Mesenchymal stem cell (in vitro differentiated cells and primary cell): Measurements from ENCODE around the gene ULK4.

Source experiments
- DNase-seq: peaks from one replicate; pipeline ENCODE4 v3.0.0-alpha.2; 2013
- H2AFZ ChIP-seq: one replicate; pipeline ENCODE4 v1.6.1; 2013; ENCODE audit warnings: low read depth, mild to moderate bottlenecking, control low read depth, inconsistent platforms, low read length, moderate library complexity
- H2AK5ac ChIP-seq: 2 replicates; pipeline ENCODE4 v1.6.1; 2013; ENCODE audit warnings: low read length, moderate library complexity, mild to moderate bottlenecking, inconsistent platforms; ENCODE audit not compliant: severe bottlenecking
- H2BK120ac ChIP-seq: one replicate; pipeline ENCODE4 v1.6.1; 2013; ENCODE audit warnings: low read depth, mild to moderate bottlenecking, inconsistent platforms, low read length, moderate library complexity
- H2BK12ac ChIP-seq, 2 experiments: one replicate each; pipeline ENCODE4 v1.6.1; 2013; ENCODE audit warnings: inconsistent platforms in 2 of 2, low read length in 2 of 2, mild to moderate bottlenecking in 2 of 2, moderate library complexity in 2 of 2, control low read depth in 1 of 2
- H2BK15ac ChIP-seq: one replicate; pipeline ENCODE4 v1.6.1; 2013; ENCODE audit warnings: mild to moderate bottlenecking, low read depth, inconsistent platforms; ENCODE audit not compliant: poor library complexity, severe bottlenecking
- H2BK5ac ChIP-seq: 2 replicates; pipeline ENCODE4 v1.6.1; 2013; ENCODE audit warnings: low read depth, mild to moderate bottlenecking, low read length, control low read depth, inconsistent platforms; ENCODE audit not compliant: poor library complexity, severe bottlenecking
- H3K14ac ChIP-seq, 2 experiments: one replicate each; pipeline ENCODE4 v1.6.1; 2013; ENCODE audit warnings: inconsistent platforms in 2 of 2, low read length in 2 of 2, control low read depth in 1 of 2, mild to moderate bottlenecking in 1 of 2, moderate library complexity in 1 of 2
- H3K18ac ChIP-seq, 2 experiments: one replicate each; pipeline ENCODE4 v1.6.1; 2013; ENCODE audit warnings: inconsistent platforms in 2 of 2, low read length in 2 of 2, control low read depth in 1 of 2, low read depth in 1 of 2, mild to moderate bottlenecking in 1 of 2
- H3K23ac ChIP-seq, 2 experiments: one replicate each; pipeline ENCODE4 v1.6.1; 2013; ENCODE audit warnings: inconsistent platforms in 2 of 2, low read length in 2 of 2, mild to moderate bottlenecking in 2 of 2, moderate library complexity in 2 of 2, control low read depth in 1 of 2
- H3K27ac ChIP-seq: 2 replicates; pipeline ENCODE4 v1.5.1; 2013; ENCODE audit warnings: mild to moderate bottlenecking, moderate library complexity, low read length, control low read depth, inconsistent platforms; ENCODE audit not compliant: poor library complexity, severe bottlenecking
- H3K27me3 ChIP-seq, 2 experiments: 2 replicates each; pipeline versions ENCODE4 v1.6.1 to v1.7.0; 2013; ENCODE audit warnings: low read length in 2 of 2, mild to moderate bottlenecking in 2 of 2, moderate library complexity in 2 of 2, control low read depth in 1 of 2, inconsistent platforms in 1 of 2; ENCODE audit not compliant: control insufficient read depth in 1 of 2, insufficient read depth in 1 of 2
- H3K36me3 ChIP-seq, 2 experiments: 2 replicates each; pipeline versions ENCODE4 v1.6.1 to v1.7.0; 2013; ENCODE audit warnings: low read length in 2 of 2, control low read depth in 1 of 2, inconsistent platforms in 1 of 2, low read depth in 1 of 2, mild to moderate bottlenecking in 1 of 2; ENCODE audit not compliant: insufficient read depth in 2 of 2, control insufficient read depth in 1 of 2
- H3K4ac ChIP-seq, 2 experiments: one replicate each; pipeline ENCODE4 v1.6.1; 2013; ENCODE audit warnings: inconsistent platforms in 2 of 2, low read length in 2 of 2, mild to moderate bottlenecking in 2 of 2, moderate library complexity in 2 of 2, control low read depth in 1 of 2, low read depth in 1 of 2
- H3K4me1 ChIP-seq: 2 replicates; pipeline ENCODE4 v1.6.1; 2013; ENCODE audit warnings: low read depth, low read length, control low read depth; ENCODE audit not compliant: control insufficient read depth, insufficient read depth
- H3K4me2 ChIP-seq: 2 replicates; pipeline ENCODE4 v1.6.1; 2013; ENCODE audit warnings: low read length, mild to moderate bottlenecking, inconsistent platforms; ENCODE audit not compliant: poor library complexity, severe bottlenecking
- H3K4me3 ChIP-seq, 2 experiments: 2 replicates each; pipeline versions ENCODE4 v1.5.1 to v1.7.0; 2013; ENCODE audit warnings: low read length in 2 of 2, mild to moderate bottlenecking in 2 of 2, control low read depth in 1 of 2, low read depth in 1 of 2; ENCODE audit not compliant: insufficient read depth in 1 of 2
- H3K79me1 ChIP-seq: replicated peaks from 2 replicates; pipeline ENCODE4 v1.6.1; 2013; ENCODE audit warnings: mild to moderate bottlenecking, control low read depth, low read length, inconsistent platforms; ENCODE audit not compliant: poor library complexity, severe bottlenecking
- H3K9ac ChIP-seq: 2 replicates; pipeline ENCODE4 v1.7.0; 2013; ENCODE audit warnings: mild to moderate bottlenecking, low read length, moderate library complexity
- H3K9me3 ChIP-seq: 2 replicates; pipeline ENCODE4 v1.7.0; 2013; ENCODE audit warnings: mild to moderate bottlenecking, low read length; ENCODE audit not compliant: control insufficient read depth
- H4K8ac ChIP-seq: one replicate; pipeline ENCODE4 v1.6.1; 2013; ENCODE audit warnings: inconsistent platforms, mild to moderate bottlenecking, low read length, moderate library complexity
- H4K91ac ChIP-seq: one replicate; pipeline ENCODE4 v1.6.1; 2013; ENCODE audit warnings: mild to moderate bottlenecking, low read length, inconsistent platforms
- WGBS: methylation state at CpG from one replicate; pipeline ENCODE4 v1.1.7; 2013; ENCODE audit warnings: mixed read lengths; 5-methylcytosine and 5-hydroxymethylcytosine counted together

The ULK4 gene

GRCh38 chr3:41299036-41299435, 662.9 kb downstream of the ULK4 start:
- H3K4me3 ChIP-seq, result no peak overlapping the region
- no peak overlapping the region for H2AFZ ChIP-seq
- H3K23ac ChIP-seq, result no peak overlapping the region
- no peak overlapping the region for H2BK5ac ChIP-seq
- no peak overlapping the region for H2BK120ac ChIP-seq
- no peaks in the 10 kb centered on the region for H3K9me3 ChIP-seq
- H3K9ac ChIP-seq, result no peak overlapping the region
- no peaks in the 10 kb centered on the region for H3K36me3 ChIP-seq
- H3K14ac ChIP-seq, result no peak overlapping the region
- no peak overlapping the region for H2AK5ac ChIP-seq
- no peak overlapping the region for H4K8ac ChIP-seq
- DNase-seq, result no peak
- H3K27me3 ChIP-seq, result no peaks in the 10 kb centered on the region
- H4K91ac ChIP-seq, result no peak overlapping the region
- no peak overlapping the region for H3K27ac ChIP-seq
- WGBS, result 76% methylated on average over 3 of the region's 3 CpGs
- no peaks in the 10 kb centered on the region for H3K79me1 ChIP-seq
- H2BK15ac ChIP-seq, result no peak overlapping the region
- no peak overlapping the region for H3K18ac ChIP-seq
- no peak overlapping the region for H3K4ac ChIP-seq
- H3K4me2 ChIP-seq, result no peak overlapping the region
- no peak overlapping the region for H2BK12ac ChIP-seq
- no peaks in the 10 kb centered on the region for H3K4me1 ChIP-seq

DNA sequence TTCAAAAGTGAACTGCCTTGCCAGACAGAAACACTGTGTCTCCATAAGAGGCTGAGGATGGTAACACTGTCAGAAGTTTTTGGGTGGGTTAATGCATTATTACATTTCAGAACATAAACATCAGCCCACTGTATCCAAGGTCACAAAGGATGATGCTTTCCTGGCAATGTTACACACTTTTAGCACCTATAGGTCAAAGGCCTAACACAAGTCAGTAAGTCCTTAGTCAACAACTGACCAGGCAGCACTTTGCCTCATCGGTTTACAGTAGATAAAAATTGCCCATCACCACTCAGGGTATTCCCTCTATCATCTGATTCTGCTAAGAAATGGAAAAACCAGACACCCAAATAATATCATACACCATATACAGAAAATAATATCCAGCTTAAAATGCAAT, 664.2 kb downstream of the ULK4 start:
- Histone ChIP-seq H3K4me2 (no peak overlapping the region), H3K9ac (no peak overlapping the region), H2AK5ac (no peak overlapping the region), H3K36me3 (no peaks in the 10 kb centered on the region), H3K14ac (no peak overlapping the region), H4K8ac (no peak overlapping the region), H3K27me3 (no peaks in the 10 kb centered on the region), H3K4me3 (no peak overlapping the region), H2AFZ (no peak overlapping the region), H3K4me1 (no peaks in the 10 kb centered on the region), H3K79me1 (no peaks in the 10 kb centered on the region), H3K18ac (no peak overlapping the region), H2BK120ac (no peak overlapping the region), H3K23ac (no peak overlapping the region), H3K27ac (no peak overlapping the region), H2BK15ac (no peak overlapping the region), H2BK12ac (no peak overlapping the region), H3K4ac (no peak overlapping the region), H3K9me3 (no peaks in the 10 kb centered on the region), H2BK5ac (no peak overlapping the region), H4K91ac (no peak overlapping the region)
- DNase-seq, result no peak
- 54% methylated on average over 1 of the region's 1 CpG for WGBS

DNA sequence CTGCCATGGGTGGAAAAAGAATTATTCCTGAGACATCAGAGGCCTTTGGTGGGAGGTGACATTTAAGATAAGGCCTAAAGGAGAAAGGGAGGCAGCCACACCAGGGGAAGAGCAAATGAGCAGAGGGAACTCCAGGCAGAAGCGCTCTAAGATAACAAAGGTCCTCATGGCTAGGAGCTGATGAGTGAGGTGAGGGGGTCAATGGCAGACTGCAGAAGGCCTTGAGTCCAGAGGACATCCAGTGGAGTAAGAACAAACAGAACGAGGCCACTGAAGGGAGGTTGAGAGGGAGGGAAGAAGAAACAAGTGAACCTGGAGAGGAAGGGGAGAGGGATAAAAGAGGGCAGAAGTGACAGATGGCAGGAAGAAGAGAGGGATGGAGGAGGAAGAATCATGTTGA, 665.3 kb downstream of the ULK4 start:
- H3K4me1 ChIP-seq, result no peaks in the 10 kb centered on the region
- H3K27ac ChIP-seq, result no peak overlapping the region
- H3K4me3 ChIP-seq, result no peak overlapping the region
- no peak overlapping the region for H2BK5ac ChIP-seq
- H4K8ac ChIP-seq, result no peak overlapping the region
- H4K91ac ChIP-seq, result no peak overlapping the region
- no peak overlapping the region for H3K9ac ChIP-seq
- H3K14ac ChIP-seq, result no peak overlapping the region
- DNase-seq, result no peak
- H3K9me3 ChIP-seq, result no peaks in the 10 kb centered on the region
- no peak overlapping the region for H2AK5ac ChIP-seq
- no peak overlapping the region for H3K4me2 ChIP-seq
- H3K23ac ChIP-seq, result no peak overlapping the region
- WGBS, result 90% methylated on average over 2 of the region's 2 CpGs
- H2BK12ac ChIP-seq, result no peak overlapping the region
- no peaks in the 10 kb centered on the region for H3K79me1 ChIP-seq
- no peak overlapping the region for H2BK120ac ChIP-seq
- no peaks in the 10 kb centered on the region for H3K36me3 ChIP-seq
- H2AFZ ChIP-seq, result no peak overlapping the region
- H3K18ac ChIP-seq, result no peak overlapping the region
- no peak overlapping the region for H3K4ac ChIP-seq
- H2BK15ac ChIP-seq, result no peak overlapping the region
- H3K27me3 ChIP-seq, result no peaks in the 10 kb centered on the region

GRCh38 chr3:41295740-41296139, 666.2 kb downstream of the ULK4 start:
- Histone ChIP-seq H4K91ac (no peak overlapping the region), H3K9me3 (no peaks in the 10 kb centered on the region), H2BK12ac (no peak overlapping the region), H3K27ac (no peak overlapping the region), H3K4me2 (no peak overlapping the region), H3K4me1 (no peaks in the 10 kb centered on the region), H2BK15ac (no peak overlapping the region), H2AFZ (no peak overlapping the region), H3K14ac (no peak overlapping the region), H2BK5ac (no peak overlapping the region), H3K27me3 (no peaks in the 10 kb centered on the region), H2AK5ac (no peak overlapping the region), H4K8ac (no peak overlapping the region), H3K18ac (no peak overlapping the region), H3K4ac (no peak overlapping the region), H3K4me3 (no peak overlapping the region), H3K9ac (no peak overlapping the region), H3K23ac (no peak overlapping the region), H2BK120ac (no peak overlapping the region), H3K36me3 (no peaks in the 10 kb centered on the region), H3K79me1 (no peaks in the 10 kb centered on the region)
- no peak for DNase-seq
- WGBS, result 56% methylated on average over 3 of the region's 3 CpGs
